GM21619 (cell line): Measurements from ENCODE around the gene GALNT10.
"Not testable (repeated sequence)": the region's sequence is repeated elsewhere in the genome, so short reads cannot be mapped to it uniquely, and the experiment has no call there.

Source experiments
- ATAC-seq: cut with Tn5 transposase; IDR thresholded peaks from one replicate; pipeline ENCODE4 v1.9.1; 2021; ENCODE audit not compliant: unreplicated experiment

Gene GALNT10, protein sequence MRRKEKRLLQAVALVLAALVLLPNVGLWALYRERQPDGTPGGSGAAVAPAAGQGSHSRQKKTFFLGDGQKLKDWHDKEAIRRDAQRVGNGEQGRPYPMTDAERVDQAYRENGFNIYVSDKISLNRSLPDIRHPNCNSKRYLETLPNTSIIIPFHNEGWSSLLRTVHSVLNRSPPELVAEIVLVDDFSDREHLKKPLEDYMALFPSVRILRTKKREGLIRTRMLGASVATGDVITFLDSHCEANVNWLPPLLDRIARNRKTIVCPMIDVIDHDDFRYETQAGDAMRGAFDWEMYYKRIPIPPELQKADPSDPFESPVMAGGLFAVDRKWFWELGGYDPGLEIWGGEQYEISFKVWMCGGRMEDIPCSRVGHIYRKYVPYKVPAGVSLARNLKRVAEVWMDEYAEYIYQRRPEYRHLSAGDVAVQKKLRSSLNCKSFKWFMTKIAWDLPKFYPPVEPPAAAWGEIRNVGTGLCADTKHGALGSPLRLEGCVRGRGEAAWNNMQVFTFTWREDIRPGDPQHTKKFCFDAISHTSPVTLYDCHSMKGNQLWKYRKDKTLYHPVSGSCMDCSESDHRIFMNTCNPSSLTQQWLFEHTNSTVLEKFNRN

DNA sequence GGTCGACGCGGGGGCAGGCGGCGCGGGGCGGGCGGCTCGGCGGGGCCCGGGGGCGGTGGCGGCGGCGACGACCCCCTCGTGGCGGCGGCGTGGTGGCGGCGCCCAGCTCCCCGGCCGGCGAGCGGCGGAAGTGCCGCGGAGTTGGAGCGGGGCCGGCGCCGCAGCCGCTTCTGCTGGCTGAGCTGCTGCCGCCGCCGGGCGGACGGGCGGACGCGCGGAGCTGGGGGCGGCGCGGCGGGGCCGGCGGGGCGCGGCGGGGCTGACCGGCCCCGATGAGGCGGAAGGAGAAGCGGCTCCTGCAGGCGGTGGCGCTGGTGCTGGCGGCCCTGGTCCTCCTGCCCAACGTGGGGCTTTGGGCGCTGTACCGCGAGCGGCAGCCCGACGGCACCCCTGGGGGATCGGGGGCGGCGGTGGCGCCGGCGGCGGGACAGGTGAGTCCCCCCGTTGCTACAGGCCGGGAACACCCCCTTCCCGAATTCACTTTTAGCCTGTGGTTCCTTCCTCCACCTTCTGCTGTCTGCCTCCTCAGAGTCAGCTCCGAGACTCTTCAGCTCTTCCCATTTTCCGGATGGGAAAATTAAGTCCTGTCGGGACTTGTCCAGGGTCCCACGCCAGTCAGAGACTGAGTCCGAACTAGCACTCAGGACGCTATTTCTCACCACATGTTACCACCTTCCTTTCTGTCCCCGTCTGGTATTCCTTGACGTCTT, at the start of gene GALNT10:
Gene GALNT10, plus strand, starts transcription at position 139 of the 710 bp plus-strand sequence. Its CDS starts 134 bp downstream, at position 273.
- ATAC-seq = peak; percentile 72

DNA sequence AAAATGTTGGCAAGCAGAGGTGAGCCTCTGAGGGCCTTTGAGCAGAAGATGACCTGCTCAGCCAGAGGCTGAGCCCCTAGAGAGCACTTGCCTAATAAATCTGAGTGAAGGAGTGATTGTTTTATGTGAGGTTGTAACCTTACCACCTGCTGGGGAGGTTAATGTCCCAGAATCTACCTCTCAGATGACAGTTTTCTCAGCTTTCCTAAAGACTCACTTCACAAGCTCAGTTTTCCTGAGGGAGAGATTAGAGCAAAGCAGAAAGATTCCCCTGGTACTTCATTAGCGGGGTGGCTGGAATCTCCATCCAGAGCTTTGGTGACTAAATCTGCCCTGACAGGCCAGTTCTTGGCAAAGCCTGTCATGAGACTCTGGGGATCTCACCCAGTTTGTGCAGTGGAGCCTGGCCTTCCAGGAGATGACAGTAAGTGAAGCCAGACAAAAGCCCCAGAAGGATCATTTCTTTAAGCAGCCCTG, 48.8 kb upstream of the GALNT10 start:
- ATAC-seq = no peak

DNA sequence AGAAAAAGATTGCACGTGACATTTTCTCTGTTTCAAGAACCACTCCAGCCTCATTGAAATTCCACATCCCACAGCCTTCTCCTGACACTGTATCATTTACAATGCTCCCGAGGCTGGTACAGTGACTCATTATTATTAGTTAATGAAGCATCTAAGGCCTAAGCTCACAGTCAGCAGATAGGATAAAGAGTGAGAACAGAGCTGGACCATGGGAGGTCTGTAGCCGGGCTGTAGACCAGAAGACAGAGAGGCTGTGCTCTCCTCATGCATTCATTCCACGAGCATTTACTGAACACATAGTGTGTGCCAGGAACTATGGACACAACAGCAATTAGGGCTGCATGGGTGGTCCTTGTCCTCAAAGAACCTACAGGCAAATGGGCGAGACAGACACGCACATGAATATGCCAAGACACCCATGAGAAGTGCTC, 47.3 kb upstream of the GALNT10 start:
- no peak for ATAC-seq

DNA sequence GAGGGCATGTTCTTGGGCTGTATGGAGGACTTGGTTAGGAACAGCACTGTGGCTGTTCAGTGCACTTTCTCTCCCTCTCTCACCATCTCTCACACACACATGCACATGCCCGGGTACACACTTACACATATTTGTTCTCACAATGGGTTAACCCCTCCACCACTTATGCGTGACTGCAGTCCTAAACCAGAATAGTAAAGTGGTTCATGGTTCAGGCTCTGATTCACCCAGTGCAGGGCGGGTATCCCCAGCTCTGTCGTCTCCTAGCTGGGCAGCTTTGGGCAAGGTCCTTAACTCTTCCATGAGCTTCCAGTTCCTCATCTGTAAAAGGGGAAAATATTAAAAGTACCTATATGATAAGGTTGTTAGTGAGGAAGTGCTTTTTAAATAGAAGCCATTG, 45.3 kb upstream of the GALNT10 start:
- no peak for ATAC-seq

DNA sequence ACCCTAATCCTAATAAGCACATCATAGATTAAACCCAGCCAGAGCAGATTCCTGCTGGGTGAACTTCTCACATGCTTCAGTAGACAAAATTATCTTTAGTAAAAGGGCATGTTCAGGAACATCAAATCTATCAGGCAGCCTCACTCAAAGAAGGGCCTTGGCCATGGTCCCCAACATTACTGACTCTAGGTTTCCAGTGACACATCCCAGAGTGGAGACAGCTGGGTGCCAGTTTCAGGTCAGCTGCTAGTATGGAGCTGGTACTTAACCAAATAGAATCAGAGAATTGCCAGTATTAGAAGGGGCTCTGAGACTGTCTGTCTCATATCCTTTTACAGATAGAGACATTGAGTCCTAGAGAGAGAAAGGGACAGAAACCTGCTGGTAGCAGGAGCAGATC, 44.1 kb upstream of the GALNT10 start:
- no peak for ATAC-seq

DNA sequence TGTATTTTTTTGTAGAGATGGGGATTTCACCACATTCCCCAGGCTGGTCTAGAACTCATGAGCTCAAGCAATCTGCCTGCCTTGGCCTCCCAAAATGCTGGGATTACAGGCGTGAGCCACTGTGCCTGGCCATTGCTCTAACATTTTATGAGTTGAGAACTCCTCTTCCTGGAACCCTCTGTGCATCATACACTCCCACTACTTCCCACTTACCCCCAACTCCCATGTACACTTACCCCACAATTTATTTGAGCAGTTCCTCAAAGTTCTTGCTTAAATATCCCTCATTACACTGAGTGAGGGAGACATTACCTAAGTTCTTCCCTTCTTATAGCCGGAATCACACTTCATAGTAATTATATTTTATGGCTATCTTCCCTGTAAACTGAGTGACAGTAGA, 42.9 kb upstream of the GALNT10 start:
- ATAC-seq = no peak

DNA sequence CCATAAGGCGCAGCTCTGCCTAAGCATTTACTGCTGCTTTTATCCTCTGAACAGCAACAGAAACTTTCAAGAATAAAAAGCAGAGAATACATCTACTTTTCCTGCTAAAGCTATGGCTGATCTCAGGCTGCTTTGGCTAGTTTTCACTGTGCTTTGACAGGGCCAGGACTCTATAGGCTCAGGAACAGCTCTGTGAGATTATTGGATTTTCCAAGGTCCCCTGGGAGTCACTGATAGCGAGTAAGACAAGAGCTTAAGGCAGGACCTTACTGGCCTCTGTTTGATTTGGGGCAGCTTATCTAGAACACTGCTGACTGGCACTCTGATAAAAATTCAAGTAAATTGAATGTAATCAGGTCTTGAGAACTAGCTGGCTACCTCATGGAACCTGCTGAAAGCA, 40.1 kb upstream of the GALNT10 start:
- ATAC-seq = not testable (repeated sequence)

DNA sequence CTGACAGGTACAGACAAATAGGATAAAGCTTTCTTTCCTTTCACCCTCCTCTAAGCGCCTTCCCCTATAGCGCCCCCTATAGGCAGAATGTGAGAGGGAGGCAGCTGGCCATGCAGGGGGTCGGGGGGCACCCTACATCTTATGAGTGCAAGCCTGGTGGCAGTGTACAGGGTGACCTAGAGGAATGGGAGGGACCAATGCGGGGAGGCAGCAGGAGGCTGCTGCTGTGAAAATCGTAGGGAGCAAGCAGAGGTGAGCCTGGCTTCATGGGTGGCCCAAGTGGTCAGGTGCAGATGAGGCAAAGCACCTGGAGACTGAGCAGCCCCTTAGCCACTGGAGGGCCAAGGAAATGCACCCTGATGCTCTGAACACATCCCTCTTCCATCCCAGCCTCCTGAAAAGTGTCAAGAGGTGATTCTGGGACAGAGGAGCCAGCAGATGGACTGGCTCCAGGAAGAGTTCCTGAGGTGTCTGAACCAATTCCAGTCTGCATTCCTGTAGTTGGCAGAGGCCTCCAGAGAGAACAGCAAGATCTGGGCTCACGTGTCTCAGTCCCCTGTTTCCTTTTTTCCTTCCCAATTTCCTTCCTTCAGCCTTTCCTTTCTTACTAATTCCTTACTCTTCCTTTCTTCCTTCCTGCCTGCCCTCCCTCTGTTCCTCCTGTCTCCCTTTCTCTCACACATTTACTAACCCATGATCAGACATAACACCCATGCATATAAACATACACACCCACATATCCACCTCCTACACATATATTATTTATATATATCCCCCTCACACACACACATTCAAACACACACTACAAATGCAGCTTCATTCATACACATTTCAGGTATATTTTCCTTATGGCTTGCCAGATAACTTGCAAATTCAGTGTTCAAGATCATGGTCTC, 32.8 kb upstream of the GALNT10 start:
- no peak for ATAC-seq

DNA sequence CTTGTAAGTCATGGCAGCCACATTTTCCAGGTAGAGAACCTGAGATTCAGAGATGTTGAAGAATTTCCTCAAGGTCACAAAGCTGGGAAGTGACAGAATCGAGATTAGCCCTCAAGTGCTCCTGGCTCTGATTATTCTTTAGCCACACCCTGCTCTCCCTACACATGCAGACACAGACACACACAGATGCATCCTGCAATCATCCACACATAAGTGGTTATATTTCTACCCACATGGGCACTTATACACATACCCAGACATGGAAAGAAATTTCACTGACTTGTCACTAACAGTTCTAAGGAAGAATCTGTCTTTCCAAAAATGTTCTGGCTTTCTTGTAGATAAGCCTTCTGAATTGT, 32.2 kb upstream of the GALNT10 start:
- no peak for ATAC-seq

DNA sequence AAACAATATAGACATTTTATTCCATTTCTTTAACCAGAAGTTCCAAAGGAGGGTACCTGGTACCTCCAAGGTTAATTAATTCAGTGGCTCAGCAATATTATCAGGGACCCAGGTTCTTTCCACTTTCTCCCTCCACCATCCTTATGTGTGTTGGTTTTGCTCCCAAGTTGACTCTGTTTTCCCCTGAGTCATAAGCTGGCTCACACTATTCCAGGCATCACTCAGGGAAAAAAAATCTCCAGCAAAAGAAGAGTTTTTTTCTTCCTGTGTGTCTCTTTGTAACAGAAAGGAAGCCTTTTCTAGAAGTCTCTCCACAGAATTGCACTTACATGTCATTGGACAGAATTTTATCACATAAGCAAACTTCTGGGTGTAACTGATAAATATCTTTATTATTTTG, 31.2 kb upstream of the GALNT10 start:
- ATAC-seq = no peak

DNA sequence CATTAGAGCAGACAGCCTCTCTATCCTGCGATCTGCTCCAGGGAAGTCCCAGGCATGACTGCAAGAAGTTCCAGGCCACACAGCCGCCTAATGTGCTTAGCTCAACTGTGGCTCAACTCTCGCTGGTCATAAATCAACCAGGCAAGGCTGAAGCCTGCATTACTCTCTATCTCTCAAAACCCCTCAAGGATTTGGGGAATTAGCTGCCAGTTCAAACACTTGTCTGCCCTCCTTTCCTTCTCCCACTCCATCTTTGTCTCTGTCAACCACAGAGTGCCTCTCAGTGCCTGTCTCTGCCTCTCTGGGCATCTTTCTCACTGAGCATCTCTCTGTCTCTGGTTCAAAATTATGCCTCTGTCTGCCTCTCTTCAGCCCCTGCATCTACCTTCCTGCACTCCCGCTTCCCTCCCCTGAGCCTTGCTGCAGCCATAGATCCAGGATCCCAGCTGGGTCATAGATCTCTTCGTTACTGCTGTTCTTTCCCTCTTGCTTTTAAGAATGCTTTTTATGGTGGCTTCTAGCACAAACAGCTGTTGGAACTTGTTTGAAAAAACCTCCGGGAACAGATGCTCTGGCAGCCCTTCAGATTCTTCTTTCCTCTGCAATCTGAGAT, 27.9 kb upstream of the GALNT10 start:
- ATAC-seq = no peak

DNA sequence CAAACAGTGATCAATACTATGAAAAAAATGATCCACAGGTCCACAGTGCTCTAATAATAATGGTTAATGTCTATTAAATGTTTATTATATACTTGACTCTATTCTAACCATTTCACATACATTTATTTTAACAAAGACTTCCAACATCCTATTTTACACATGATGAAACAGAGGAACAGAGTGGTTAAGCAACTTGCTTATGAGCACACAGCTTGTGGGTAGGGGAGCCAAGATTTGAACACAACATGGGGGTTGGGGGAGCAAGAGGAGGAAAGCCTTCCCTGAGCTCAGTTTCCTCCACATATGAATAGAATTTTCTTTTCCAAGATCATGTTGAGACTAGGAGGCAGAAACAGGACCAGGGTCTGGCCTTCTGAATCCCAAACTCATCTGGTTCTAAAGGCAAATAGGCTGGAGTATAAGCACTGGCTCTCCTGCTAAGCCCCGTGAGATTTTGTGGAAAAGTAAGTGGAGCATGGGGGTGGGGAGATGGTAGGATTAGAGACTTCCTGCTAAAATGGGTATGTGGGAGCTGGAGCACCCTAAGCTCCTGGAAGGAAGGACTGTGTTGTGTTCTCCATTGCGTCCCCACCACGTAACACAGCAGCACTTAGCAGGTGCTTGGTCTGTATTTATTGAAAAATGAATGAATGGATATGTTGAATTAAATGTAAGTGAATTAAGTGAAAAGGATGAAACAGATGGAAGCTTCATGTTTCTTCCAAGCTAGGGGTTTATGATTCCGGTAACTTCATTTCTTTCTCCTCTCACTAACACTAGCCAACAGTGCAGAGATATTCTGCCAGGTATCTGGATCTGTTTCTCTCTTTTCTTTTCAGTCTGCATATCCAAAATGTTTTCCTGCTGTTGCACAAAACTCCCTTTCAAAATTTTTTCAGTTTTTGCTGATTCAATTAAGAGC, 26.9 kb upstream of the GALNT10 start:
- ATAC-seq = no peak

DNA sequence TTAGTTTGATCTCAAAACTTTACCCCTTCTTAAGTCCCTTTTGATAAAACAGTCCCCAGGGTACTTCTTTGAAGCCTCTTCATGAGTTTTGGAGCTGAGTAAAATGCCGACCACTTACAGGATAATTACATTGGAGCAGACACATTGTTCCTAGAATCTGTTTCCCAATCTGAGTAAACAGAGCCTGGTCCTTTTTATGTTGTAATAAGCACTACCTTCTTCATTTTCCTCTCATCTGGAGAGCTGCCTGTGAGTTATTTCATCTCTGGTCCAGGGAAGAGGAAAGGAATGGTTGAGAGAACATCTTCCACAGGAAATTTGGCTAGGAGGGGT, 26.3 kb upstream of the GALNT10 start:
- ATAC-seq = no peak

DNA sequence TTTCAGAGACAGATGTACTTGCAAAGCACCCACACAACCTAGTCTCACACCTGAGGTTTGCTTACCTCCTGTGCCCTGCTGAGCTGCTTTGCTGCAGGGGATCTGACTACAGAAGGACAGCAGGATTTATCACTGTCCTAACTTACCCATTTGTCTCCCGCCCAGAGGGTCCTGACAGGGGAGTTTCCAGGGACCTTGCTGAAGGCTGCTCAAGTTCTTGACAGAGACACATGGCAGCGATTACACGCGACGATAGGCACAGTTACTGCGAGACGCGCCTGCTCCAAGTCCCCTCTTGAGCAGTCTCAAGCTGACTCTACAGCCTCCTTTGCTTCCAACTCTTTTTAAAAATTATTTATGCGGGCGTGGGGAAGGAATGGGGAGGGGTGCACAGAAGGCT, 24.6 kb upstream of the GALNT10 start:
- no peak for ATAC-seq

DNA sequence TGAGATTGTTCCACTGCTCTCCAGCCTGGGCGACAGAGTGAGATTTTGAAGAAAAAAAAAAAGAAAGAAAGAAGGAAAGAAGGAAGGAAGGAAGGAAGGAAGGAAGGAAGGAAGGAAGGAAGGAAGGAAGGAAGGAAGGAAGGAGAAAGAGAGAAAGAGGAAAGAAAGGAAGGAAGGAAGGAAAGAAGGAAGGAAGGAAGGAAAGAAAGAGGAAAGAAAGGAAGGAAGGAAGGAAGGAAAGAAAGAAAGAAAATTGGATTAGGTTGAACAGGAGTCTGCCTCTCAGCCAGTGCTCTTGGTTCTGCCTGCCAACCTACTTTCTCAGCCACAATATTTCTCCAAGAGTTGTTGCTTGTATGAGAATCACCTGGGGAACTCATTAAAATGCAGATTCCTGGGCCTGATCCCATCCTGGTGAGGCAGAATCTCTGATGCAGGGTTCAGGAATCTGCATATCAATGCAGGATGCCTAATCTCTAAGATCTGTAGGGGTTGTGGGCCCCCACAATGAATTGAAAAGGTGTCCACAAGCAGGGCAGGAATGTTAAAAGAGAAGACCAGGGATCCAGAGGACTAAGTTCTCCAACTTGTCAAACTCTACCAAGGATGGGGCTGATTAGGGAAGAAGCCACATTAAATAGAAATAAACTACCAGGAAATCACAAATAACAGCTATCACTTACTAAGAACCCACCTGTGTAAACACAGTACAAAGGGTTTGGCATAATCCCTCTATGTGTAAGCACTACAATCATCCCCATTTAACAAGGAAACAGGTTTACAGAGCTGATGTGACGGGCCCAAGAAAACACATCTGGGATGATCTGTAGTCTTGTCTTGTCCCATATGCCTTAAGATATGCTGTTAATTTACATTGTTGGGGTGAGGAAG, 23.4 kb upstream of the GALNT10 start:
- no peak for ATAC-seq

DNA sequence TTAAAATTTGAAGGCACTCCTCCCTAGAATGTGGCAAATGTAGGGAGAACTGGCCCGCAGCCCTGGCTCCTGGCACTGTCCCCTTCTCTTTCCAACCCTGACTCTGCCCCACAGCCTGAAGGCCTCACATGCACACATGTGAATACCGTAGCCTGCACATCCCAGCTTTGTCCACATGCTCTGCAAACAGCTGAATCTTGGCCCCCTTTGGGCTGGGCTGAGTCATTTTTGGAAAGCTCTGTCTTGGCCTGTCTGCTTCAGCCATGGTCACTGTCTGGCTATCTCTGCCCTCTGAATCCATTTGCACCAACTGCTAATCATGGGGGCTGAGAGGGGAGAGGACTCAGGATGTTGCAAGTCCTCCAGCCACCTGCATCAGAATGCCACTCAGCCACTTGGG, 22.1 kb upstream of the GALNT10 start:
- no peak for ATAC-seq

DNA sequence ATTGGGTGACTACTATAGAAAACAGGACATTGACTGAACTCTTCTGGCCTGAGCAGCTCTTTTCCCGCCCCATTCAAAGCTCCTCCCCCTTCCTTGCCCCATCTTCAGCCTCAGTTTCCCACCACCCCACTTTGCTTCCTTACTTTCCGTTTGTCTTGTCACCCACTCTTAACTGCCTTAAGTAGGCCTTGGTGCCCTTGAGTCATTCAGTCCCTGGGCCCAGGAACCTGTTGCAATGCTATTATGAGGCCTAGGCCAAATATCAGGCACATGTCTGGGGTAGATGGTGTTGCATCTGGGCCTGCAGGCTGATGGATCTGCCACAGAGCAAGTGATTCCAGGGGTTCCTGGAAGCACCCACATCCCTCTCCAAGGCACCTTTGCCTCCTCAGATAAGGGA, 17.7 kb upstream of the GALNT10 start:
- ATAC-seq = no peak

DNA sequence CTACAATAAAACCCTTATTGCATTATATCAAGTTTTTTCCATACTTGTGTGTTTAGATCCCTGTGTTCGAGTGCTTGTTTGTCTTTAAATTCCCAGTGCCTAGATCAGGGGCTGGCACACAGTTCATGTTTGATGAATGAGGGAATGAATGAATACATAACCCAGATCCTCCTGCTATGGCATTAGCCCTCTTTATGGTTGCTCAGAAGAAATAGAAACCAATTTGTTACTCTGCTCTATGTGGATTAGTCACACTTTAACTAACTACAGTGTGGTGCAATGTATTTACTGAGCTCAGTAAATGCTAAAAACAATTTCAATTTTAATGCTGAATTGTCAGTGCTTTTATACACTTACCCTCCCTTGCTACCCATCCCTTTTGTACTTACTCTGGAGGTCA, 16.4 kb upstream of the GALNT10 start:
- no peak for ATAC-seq

DNA sequence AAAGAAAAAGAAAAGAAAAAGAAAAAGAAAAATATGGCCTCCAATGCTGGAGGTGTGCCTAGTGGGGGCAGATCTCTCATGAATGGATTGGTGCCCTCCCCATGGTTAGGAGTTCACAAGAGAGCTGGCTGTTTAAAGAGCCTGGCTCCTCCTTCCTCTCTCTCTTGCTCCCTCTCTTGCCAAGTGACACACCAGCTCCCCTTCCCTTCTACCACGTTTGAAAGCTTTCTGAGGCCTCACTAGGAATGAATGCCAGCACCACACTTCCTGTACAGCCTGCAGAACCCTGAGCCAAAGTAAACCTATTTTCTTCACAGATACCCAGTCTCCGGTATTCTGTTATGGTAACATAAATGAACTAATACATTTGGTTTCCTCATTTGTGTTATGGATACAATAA, 14.4 kb upstream of the GALNT10 start:
- ATAC-seq = no peak
